GM20431 (cell line): ENCODE results near the gene C2orf66.

Experiments
- in situ Hi-C: fragments of 300-500 bp; cut with MseI, MboI; formaldehyde crosslinking; loops from one replicate; pipeline ENCODE4 v1.15.0; 2020; ENCODE audit warnings: low sequenced_read_pairs; ENCODE audit not compliant: unreplicated experiment

The C2orf66 gene

GRCh38 chr2:196809260-196809659 is at the start of gene C2orf66:
TSS of gene C2orf66 (minus strand) at chr2:196809355. CDS start at chr2:196809336, 19 bp downstream.
- in situ Hi-C loops = no loop called here

GRCh38 chr2:196854629-196855028 is 45.5 kb upstream of the C2orf66 start:
- in situ Hi-C loops = no loop called here

GRCh38 chr2:196853301-196854087 is 44.3 kb upstream of the C2orf66 start:
- in situ Hi-C loops = no loop called here

GRCh38 chr2:196851088-196851487 is 41.9 kb upstream of the C2orf66 start:
- in situ Hi-C loops = no loop called here

GRCh38 chr2:196849895-196850294 is 40.7 kb upstream of the C2orf66 start:
- in situ Hi-C loops = no loop called here

GRCh38 chr2:196846295-196846694 is 37.1 kb upstream of the C2orf66 start:
- in situ Hi-C loops = no loop called here

GRCh38 chr2:196845371-196845770 is 36.2 kb upstream of the C2orf66 start:
- in situ Hi-C loops = no loop called here

- in situ Hi-C loops = no loop called here
These were observed 31.0 kb upstream of the C2orf66 start for GRCh38 chr2:196840171-196840570.

- in situ Hi-C loops = no loop called here
These were observed 30.4 kb upstream of the C2orf66 start for GRCh38 chr2:196839574-196839973.

- in situ Hi-C loops = no loop called here
These were observed 27.3 kb upstream of the C2orf66 start for GRCh38 chr2:196836440-196836839.

GRCh38 chr2:196830701-196831100 is 21.5 kb upstream of the C2orf66 start:
- in situ Hi-C loops = no loop called here

- in situ Hi-C loops = no loop called here
These were observed 18.2 kb upstream of the C2orf66 start for GRCh38 chr2:196827356-196827755.

GRCh38 chr2:196823750-196824522 is 14.8 kb upstream of the C2orf66 start:
- in situ Hi-C loops = no loop called here

GRCh38 chr2:196821195-196821594 is 12.0 kb upstream of the C2orf66 start:
- in situ Hi-C loops = no loop called here

GRCh38 chr2:196808083-196808665 is 981 bp downstream of the C2orf66 start:
- in situ Hi-C loops = no loop called here

GRCh38 chr2:196804381-196804780 is 4.8 kb downstream of the C2orf66 start:
- in situ Hi-C loops = no loop called here

- in situ Hi-C loops = no loop called here
These were observed 6.8 kb downstream of the C2orf66 start for GRCh38 chr2:196802401-196802800.

GRCh38 chr2:196801674-196802261 is 7.4 kb downstream of the C2orf66 start:
- in situ Hi-C loops = no loop called here

- in situ Hi-C loops = no loop called here
These were observed 10.2 kb downstream of the C2orf66 start for GRCh38 chr2:196798980-196799379.

GRCh38 chr2:196792865-196793264 is 16.3 kb downstream of the C2orf66 start:
- in situ Hi-C loops = no loop called here
